GM23248 (cell line): ENCODE results near the gene SHROOM3.

Source experiments
- EZH2 ChIP-seq: fragments of 200-600 bp; sonication (generic); IDR thresholded peaks from 2 replicates; pipeline ENCODE4 v1.6.1; 2018; ENCODE audit warnings: antibody characterized with exemption, mild to moderate bottlenecking; ENCODE audit not compliant: insufficient read depth, poor library complexity, severe bottlenecking
- EZH2phosphoT487 ChIP-seq: fragments of 200-600 bp; sonication (generic); IDR thresholded peaks from 2 replicates; pipeline ENCODE4 v1.6.1; 2018; ENCODE audit warnings: antibody characterized with exemption, moderate library complexity, mild to moderate bottlenecking, low read depth; ENCODE audit not compliant: insufficient read depth

- TF ChIP-seq EZH2 = no peak
- no peak for TF ChIP-seq EZH2phosphoT487
Measured at GRCh38 chr4:76535603-76536372, 100.8 kb downstream of the SHROOM3 start.
